HFF-Myc (cell line): ENCODE data around the gene PLCB1.

Source experiments
- DNase-seq: peaks from one replicate; pipeline ENCODE4 v3.0.0-alpha.2; 2011; ENCODE audit warnings: low read depth; ENCODE audit errors: extremely low read depth
- H3K4me3 ChIP-seq: replicated peaks from 2 replicates; pipeline ENCODE4 v1.5.1; 2011; ENCODE audit warnings: low read depth, mild to moderate bottlenecking, control low read depth, low read length
- CTCF ChIP-seq: IDR thresholded peaks from 2 replicates; pipeline ENCODE4 v1.5.1; 2012; ENCODE audit warnings: mild to moderate bottlenecking, low read depth, low read length, control low read depth; ENCODE audit errors: missing control alignments

PLCB1 gene

GRCh38 chr20:8406391-8406790 is 274.3 kb downstream of the PLCB1 start:
- no peak for DNase-seq
- H3K4me3 ChIP-seq = no peak overlapping the region
- no peak for TF ChIP-seq CTCF

GRCh38 chr20:8408587-8409307 is 276.7 kb downstream of the PLCB1 start:
- no peak for TF ChIP-seq CTCF
- no peak overlapping the region for H3K4me3 ChIP-seq
- DNase-seq = no peak

- TF ChIP-seq CTCF = no peak
Observed at GRCh38 chr20:8413691-8414090, 281.6 kb downstream of the PLCB1 start.

GRCh38 chr20:8414586-8415274 is 282.7 kb downstream of the PLCB1 start:
- peak; percentile 74 for DNase-seq
- TF ChIP-seq CTCF = no peak
- H3K4me3 ChIP-seq = no peak overlapping the region

More at GRCh38 chr20:8413691-8414090, 281.6 kb downstream of the PLCB1 start:
- no peak overlapping the region for H3K4me3 ChIP-seq
- DNase-seq = no peak

- no peak for DNase-seq
- H3K4me3 ChIP-seq = no peak overlapping the region
- TF ChIP-seq CTCF = no peak
Observed at GRCh38 chr20:8421981-8422380, 289.9 kb downstream of the PLCB1 start.

- no peak for DNase-seq
- no peak overlapping the region for H3K4me3 ChIP-seq
- TF ChIP-seq CTCF = no peak
Observed at GRCh38 chr20:8423482-8423881, 291.4 kb downstream of the PLCB1 start.

- no peak overlapping the region for H3K4me3 ChIP-seq
- DNase-seq = peak; percentile 44
- no peak for TF ChIP-seq CTCF
Observed at GRCh38 chr20:8424010-8424409, 291.9 kb downstream of the PLCB1 start.
